B cell (primary cell): Measurements from ENCODE around the gene ST8SIA5. TPM values are rescaled to one million over a fixed set of nuclear protein-coding genes. Genes with fewer than 3 reads are reported as not detected.

Experiments
- ATAC-seq: fragments of 200-7000 bp; cut with Tn5 transposase; one replicate; pipeline ENCODE4 v1.10.0; 2021; ENCODE audit warnings: low read depth, mild to moderate bottlenecking, moderate number of reproducible peaks, moderate library complexity
- CTCF ChIA-PET: fragments of 350-600 bp; sonication (Branson Sonifier 250); formaldehyde crosslinking; loops from one replicate; lab custom pipeline; 2021; ENCODE audit warnings: antibody characterized with exemption, inconsistent platforms; lab: Charles Lee
- POLR2A ChIA-PET: fragments of 350-600 bp; sonication (Branson Sonifier 250); formaldehyde crosslinking; loops from one replicate; lab custom pipeline; 2021; ENCODE audit warnings: antibody characterized with exemption; lab: Charles Lee
- DNase-seq: peaks from one replicate; pipeline ENCODE4 v3.0.0; 2013
- H2AFZ ChIP-seq: 2 replicates; pipeline ENCODE4 v1.6.1; 2012; ENCODE audit warnings: mild to moderate bottlenecking, low read depth, low read length; ENCODE audit not compliant: insufficient read depth, poor library complexity, severe bottlenecking
- H3K27ac ChIP-seq, 2 donors: 1 replicate in 1 of 2; 2 replicates in 1 of 2; pipeline ENCODE4 v1.5.1; 2012 to 2013; ENCODE audit warnings: low read length in 2 of 2, mild to moderate bottlenecking in 2 of 2, moderate library complexity in 1 of 2
- H3K27me3 ChIP-seq, 4 experiments: fragments of 200-600 bp in 1 of 4; sonication (generic) in 1 of 4; replicated peaks in 1 of 4; 1 replicate in 2 of 4; 2 replicates in 2 of 4; pipeline versions ENCODE4 v1.6.1 to v1.7.0; 2013 to 2016; ENCODE audit warnings: low read length in 3 of 4, mild to moderate bottlenecking in 2 of 4, mixed read lengths in 1 of 4, moderate library complexity in 1 of 4; ENCODE audit not compliant: insufficient read depth in 4 of 4, control insufficient read depth in 3 of 4; ENCODE audit errors: control extremely low read depth in 1 of 4
- H3K36me3 ChIP-seq, 2 experiments: replicated peaks in 1 of 2; 1 replicate in 1 of 2; 2 replicates in 1 of 2; pipeline versions ENCODE4 v1.6.1 to v1.7.1; 2013; ENCODE audit warnings: low read length in 1 of 2; ENCODE audit not compliant: insufficient read depth in 2 of 2, control insufficient read depth in 1 of 2; ENCODE audit errors: control extremely low read depth in 1 of 2, extremely low read depth in 1 of 2
- H3K4me1 ChIP-seq, 2 donors: fragments of 200-600 bp in 1 of 2; sonication (generic) in 1 of 2; 1 replicate in 1 of 2; 2 replicates in 1 of 2; pipeline versions ENCODE4 v1.5.1 to v1.6.1; 2013 to 2017; ENCODE audit warnings: low read length in 2 of 2; ENCODE audit not compliant: control insufficient read depth in 2 of 2, insufficient read depth in 2 of 2
- H3K4me2 ChIP-seq: replicated peaks from 2 replicates; pipeline ENCODE3; 2012; ENCODE audit warnings: mild to moderate bottlenecking, low read depth, low read length; ENCODE audit not compliant: poor library complexity, severe bottlenecking
- H3K4me3 ChIP-seq, 5 experiments: fragments of 200-600 bp in 1 of 5; sonication (generic) in 1 of 5; 1 replicate in 3 of 5; 2 replicates in 2 of 5; pipeline versions ENCODE4 v1.5.1 to v1.7.0; 2011 to 2016; ENCODE audit warnings: low read length in 4 of 5, mild to moderate bottlenecking in 4 of 5, low read depth in 2 of 5, control low read depth in 1 of 5, moderate library complexity in 1 of 5; ENCODE audit not compliant: insufficient read depth in 1 of 5; ENCODE audit errors: control extremely low read depth in 1 of 5, extremely low read depth in 1 of 5
- H3K79me2 ChIP-seq: fragments of 200-600 bp; sonication (generic); one replicate; pipeline ENCODE4 v1.6.0; 2016; ENCODE audit warnings: low read length; ENCODE audit not compliant: control insufficient read depth, insufficient read depth
- H3K9ac ChIP-seq: fragments of 200-600 bp; sonication (generic); 2 replicates; pipeline ENCODE4 v1.6.1; 2017; ENCODE audit warnings: mild to moderate bottlenecking, low read length, moderate library complexity
- H3K9me3 ChIP-seq, 3 donors: one replicate each; pipeline versions ENCODE4 v1.6.1 to v1.7.1; 2013; ENCODE audit warnings: low read length in 2 of 3; ENCODE audit not compliant: control insufficient read depth in 2 of 3, insufficient read depth in 1 of 3; ENCODE audit errors: control extremely low read depth in 1 of 3
- H4K20me1 ChIP-seq: 2 replicates; pipeline ENCODE4 v1.6.0; 2012; ENCODE audit warnings: mild to moderate bottlenecking, low read length; ENCODE audit not compliant: insufficient read depth, control insufficient read depth, poor library complexity, severe bottlenecking
- H3K27ac Mint-ChIP-seq: one replicate; pipeline ENCODE4 v1.8.0; 2021; ENCODE audit warnings: mixed read lengths
- H3K27me3 Mint-ChIP-seq: one replicate; pipeline ENCODE4 v1.8.0; 2021; ENCODE audit warnings: mixed read lengths
- H3K4me1 Mint-ChIP-seq: one replicate; pipeline ENCODE4 v1.8.0; 2021; ENCODE audit warnings: mixed read lengths
- H3K4me3 Mint-ChIP-seq: one replicate; pipeline ENCODE4 v1.8.0; 2021; ENCODE audit warnings: mixed read lengths
- H3K9me3 Mint-ChIP-seq: one replicate; pipeline ENCODE4 v1.8.0; 2022; ENCODE audit warnings: mixed read lengths; ENCODE audit not compliant: insufficient read depth
- CTCF ChIP-seq: fragments of 200-600 bp; IDR thresholded peaks from one replicate; pipeline ENCODE4 v1.8.0; 2022; ENCODE audit warnings: antibody characterized with exemption, mild to moderate bottlenecking
- EZH2 ChIP-seq: IDR thresholded peaks from 2 replicates; pipeline ENCODE4 v1.6.1; 2012; ENCODE audit warnings: borderline replicate concordance, low read depth, mild to moderate bottlenecking, moderate library complexity, low read length; ENCODE audit not compliant: insufficient read depth, poor library complexity, severe bottlenecking
- WGBS: methylation state at CpG from one replicate; pipeline ENCODE4 v1.1.5; 2013; ENCODE audit warnings: missing lambda C conversion rate; ENCODE audit not compliant: insufficient coverage; 5-methylcytosine and 5-hydroxymethylcytosine counted together
- intact Hi-C: fragments of 100-400 bp; cut with micrococcal nuclease; formaldehyde crosslinking; loops from one replicate; pipeline ENCODE4 v1.10.0; 2022
- polyA plus RNA-seq: library from polyadenylated mRNA; depleted of rRNA; stranded (reverse); fragments of >200 nt; gene quantifications from 2 replicates; pipeline ENCODE4 v1.2.3, GENCODE V29; 2012
- total RNA-seq, 2 donors: library from RNA; stranded (reverse); fragments of 120-200 nt in 1 of 2; gene quantifications; 1 replicate in 1 of 2; 2 replicates in 1 of 2; pipeline versions ENCODE4 v1.2.3 to v1.2.4, GENCODE V29; 2013 to 2022

Gene ST8SIA5
- total and polyA plus RNA-seq, 2 donors (not counting 1 experiment from before 2014, with no cell fraction given) = not detected

GRCh38 chr18:46641917-46642316 lies 114.9 kb downstream of the ST8SIA5 start:
- Mint-ChIP-seq H3K4me3 (no peak overlapping the region), H3K27ac (no peak overlapping the region), H3K4me1 (no peaks in the 10 kb centered on the region), H3K27me3 (peaks cover 7% of the 10 kb centered on the region), H3K9me3 (no peaks in the 10 kb centered on the region)
- Histone ChIP-seq H3K4me2 (no peak overlapping the region), H3K4me1 (no peaks in the 10 kb centered on the region), H2AFZ (no peak overlapping the region), H3K9me3 (no peaks in the 10 kb centered on the region), H3K9ac (no peak overlapping the region), H3K4me3 (no peak overlapping the region), H3K36me3 (no peaks in the 10 kb centered on the region), H3K27me3 (peaks cover 0 to 9% (median 0%) of the 10 kb centered on the region in 4 experiments), H4K20me1 (no peaks in the 10 kb centered on the region), H3K79me2 (no peaks in the 10 kb centered on the region), H3K27ac (no peak overlapping the region)
- WGBS = 94% methylated on average over 7 of the region's 7 CpGs
- CTCF ChIA-PET = no interaction called here
- no peak for TF ChIP-seq CTCF
- no peak for TF ChIP-seq EZH2
- POLR2A ChIA-PET = no interaction called here
- no peak for ATAC-seq
- intact Hi-C loops = no loop called here
- DNase-seq = no peak

GRCh38 chr18:46639386-46639785 lies 117.5 kb downstream of the ST8SIA5 start:
- Mint-ChIP-seq H3K27ac (no peak overlapping the region), H3K4me3 (no peak overlapping the region), H3K27me3 (peaks cover 7% of the 10 kb centered on the region), H3K9me3 (no peaks in the 10 kb centered on the region), H3K4me1 (no peaks in the 10 kb centered on the region)
- intact Hi-C loops = no loop called here
- Histone ChIP-seq H3K79me2 (no peaks in the 10 kb centered on the region), H3K27ac (no peak overlapping the region), H2AFZ (no peak overlapping the region), H3K36me3 (no peaks in the 10 kb centered on the region), H3K4me1 (no peaks in the 10 kb centered on the region), H3K9ac (no peak overlapping the region), H3K9me3 (no peaks in the 10 kb centered on the region), H4K20me1 (no peaks in the 10 kb centered on the region), H3K4me2 (no peak overlapping the region), H3K4me3 (no peak overlapping the region), H3K27me3 (peaks cover 0 to 9% (median 0%) of the 10 kb centered on the region in 4 experiments)
- 93% methylated on average over 6 of the region's 6 CpGs for WGBS
- POLR2A ChIA-PET = no interaction called here
- no peak for DNase-seq
- CTCF ChIA-PET = no interaction called here
- ATAC-seq = no peak
- TF ChIP-seq CTCF (no peak), EZH2 (no peak)
